VCaP (cell line): ENCODE results near the gene OR52N5.

Experiments used
- H3K27ac ChIP-seq: fragments of 450-650 bp; 2 replicates; pipeline ENCODE4 v1.5.1; 2017
- TF ChIP-seq, protein P1 (sequence below): fragments of 450-650 bp; conservative IDR thresholded peaks from 2 replicates; pipeline ENCODE4 v1.5.1; 2017; ENCODE audit warnings: mild to moderate bottlenecking, moderate library complexity

OR52N5 gene

DNA sequence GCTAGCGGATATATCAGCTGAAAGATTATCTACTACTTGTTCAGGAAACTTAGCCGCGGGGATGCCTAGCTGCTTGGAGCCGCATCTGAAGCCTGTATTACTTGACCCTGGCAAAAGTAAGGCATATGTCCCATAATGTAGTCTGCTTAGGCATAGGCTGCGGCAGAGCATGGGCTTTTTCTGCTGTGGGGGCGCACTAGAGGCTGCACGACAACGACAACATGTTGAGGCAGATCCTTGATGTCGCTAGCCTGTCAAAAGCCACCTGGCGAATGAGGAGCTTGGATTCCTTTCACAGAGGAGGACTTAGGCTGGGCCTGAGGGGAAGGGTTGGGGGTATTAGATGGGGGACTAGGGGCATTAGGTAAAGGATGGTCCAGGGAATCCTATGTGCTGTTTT lies 24.4 kb upstream of the OR52N5 start:
- TF ChIP-seq, protein P1, sequence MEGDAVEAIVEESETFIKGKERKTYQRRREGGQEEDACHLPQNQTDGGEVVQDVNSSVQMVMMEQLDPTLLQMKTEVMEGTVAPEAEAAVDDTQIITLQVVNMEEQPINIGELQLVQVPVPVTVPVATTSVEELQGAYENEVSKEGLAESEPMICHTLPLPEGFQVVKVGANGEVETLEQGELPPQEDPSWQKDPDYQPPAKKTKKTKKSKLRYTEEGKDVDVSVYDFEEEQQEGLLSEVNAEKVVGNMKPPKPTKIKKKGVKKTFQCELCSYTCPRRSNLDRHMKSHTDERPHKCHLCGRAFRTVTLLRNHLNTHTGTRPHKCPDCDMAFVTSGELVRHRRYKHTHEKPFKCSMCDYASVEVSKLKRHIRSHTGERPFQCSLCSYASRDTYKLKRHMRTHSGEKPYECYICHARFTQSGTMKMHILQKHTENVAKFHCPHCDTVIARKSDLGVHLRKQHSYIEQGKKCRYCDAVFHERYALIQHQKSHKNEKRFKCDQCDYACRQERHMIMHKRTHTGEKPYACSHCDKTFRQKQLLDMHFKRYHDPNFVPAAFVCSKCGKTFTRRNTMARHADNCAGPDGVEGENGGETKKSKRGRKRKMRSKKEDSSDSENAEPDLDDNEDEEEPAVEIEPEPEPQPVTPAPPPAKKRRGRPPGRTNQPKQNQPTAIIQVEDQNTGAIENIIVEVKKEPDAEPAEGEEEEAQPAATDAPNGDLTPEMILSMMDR: no peak

DNA sequence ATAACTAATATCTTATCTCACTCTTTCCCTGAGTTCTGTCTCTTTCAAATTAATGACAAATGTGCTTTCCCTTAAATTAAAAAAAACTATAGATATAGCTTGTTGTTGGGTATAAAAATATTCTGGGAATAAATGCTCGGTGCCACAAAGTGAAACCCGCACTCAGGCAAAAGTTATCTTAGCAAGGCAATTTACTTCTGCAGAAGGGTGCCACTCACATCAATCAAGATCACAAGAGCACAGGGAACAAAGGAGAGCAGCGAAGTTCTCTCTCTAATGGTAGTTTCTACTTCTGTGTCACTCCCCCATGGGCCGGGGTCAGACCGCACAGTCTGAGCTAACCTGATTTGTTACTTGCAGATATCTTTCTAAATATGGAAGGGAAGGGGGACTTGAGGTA lies 20.8 kb upstream of the OR52N5 start:
- TF ChIP-seq, protein P1: no peak
- H3K27ac ChIP-seq: no peak overlapping the region

More for the DNA sequence above, 24.4 kb upstream of the OR52N5 start:
- no peak overlapping the region for H3K27ac ChIP-seq

DNA sequence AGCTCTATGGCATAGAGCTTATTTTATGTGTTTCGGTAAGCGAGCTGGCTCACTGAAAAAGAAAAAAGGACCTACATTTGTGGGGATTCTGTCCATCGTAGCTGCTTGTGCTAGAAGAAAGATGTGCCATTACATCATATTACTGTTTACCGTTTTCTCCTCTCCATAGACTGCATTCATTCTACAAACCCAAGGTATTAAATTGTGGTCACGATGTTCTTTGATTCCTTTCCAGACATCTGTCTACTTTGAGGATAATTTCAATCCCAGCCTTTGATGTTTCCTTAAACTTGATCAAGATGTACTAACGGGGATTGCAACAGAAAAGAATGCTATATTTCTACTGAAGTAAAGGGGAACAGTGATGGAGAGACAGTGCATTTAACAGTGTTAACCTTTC lies 13.4 kb upstream of the OR52N5 start:
- no peak overlapping the region for H3K27ac ChIP-seq
- TF ChIP-seq, protein P1: no peak

DNA sequence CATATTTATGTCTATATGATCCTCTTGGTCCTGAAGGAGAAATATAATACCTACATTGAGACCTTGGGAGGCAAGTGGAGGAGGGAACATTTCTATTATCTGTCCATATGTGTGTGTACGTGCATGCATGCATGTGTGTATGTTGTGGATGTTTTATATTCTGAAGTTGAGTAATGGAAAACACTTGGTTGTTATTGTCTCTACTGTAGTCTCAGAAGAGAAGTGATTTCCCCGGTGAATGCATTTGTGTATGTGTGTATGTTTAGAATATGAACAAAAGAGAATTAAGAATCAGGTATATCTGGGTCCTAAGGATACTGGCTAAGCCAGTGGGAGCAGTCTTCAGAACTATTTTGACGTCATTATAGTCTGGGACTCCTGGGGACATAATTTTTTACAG lies 8.0 kb upstream of the OR52N5 start, which contains the start of gene OR52N1:
Gene OR52N1 (minus strand): TSS at position 101 of the 400 bp plus-strand sequence. CDS start 2,449 bp downstream, outside the sequence.
- TF ChIP-seq, protein P1: no peak
- H3K27ac ChIP-seq: no peak within 1 kb of the TSS

DNA sequence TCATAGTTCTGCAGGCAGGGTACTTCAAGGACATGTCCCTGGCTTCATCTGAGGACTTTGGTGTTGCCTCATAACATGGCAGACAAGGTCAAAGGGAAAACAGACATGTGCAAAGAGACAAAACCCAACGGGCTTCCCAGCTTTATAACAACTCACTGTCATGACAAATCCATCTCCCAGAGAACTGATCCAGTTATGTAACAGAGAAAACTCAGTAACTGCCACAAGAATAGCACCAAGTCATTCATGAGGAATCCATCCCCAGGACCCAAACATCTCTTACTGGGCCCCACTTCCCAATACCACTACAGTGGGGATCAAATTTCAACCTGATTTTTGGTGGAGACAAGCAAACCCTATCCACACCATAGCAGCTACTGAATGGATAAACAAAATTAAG lies 16.1 kb downstream of the OR52N5 start:
- TF ChIP-seq, protein P1: no peak
- H3K27ac ChIP-seq: no peak overlapping the region

DNA sequence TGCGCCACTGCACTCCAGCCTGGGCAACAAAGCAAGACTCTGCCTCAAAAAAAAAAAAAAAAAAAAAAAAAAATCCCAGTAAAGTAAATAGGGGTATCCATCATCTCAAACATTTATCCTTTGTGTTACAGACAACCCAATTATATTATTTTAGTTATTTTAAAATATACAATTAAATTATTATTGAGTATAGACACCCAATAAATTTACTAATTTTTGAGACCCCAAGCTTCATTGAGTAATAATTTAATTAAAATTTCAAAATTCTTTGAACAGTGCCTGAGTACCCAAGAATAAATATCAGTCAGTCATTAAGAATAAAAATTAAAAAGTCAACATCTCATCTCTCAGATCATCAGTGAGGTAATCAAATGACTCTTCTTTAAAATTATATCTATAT lies 29.2 kb downstream of the OR52N5 start, which contains the start of gene OR52N4:
Gene OR52N4 (plus strand): TSS at position 301 of the 400 bp plus-strand sequence. CDS start 498 bp downstream, outside the sequence.
- TF ChIP-seq, protein P1: no peak

DNA sequence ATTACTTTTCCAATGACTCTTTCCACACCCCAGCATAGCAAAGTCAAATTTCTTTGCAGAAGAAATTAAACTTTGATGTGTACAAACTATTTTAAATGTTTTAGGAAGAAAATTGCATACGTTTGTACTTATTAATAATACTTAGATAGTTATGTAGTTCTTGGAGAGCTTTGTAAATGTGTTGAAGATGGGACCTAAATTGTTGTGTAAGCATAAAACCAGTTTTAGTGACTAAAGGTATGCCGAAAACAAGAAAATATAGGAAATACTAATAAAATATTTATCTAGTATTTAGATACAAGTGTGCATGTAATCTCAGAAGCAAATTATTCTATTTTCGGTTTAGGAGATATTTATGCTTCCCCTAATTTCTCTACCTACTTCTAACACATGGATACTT lies 33.3 kb downstream of the OR52N5 start:
- TF ChIP-seq, protein P1: no peak
- no peak overlapping the region for H3K27ac ChIP-seq

More for the DNA sequence above, 29.2 kb downstream of the OR52N5 start, which contains the start of gene OR52N4:
- no peak within 1 kb of the TSS for H3K27ac ChIP-seq
